ENCODE measurements around the gene SH2D4B. TPM values are rescaled to one million over a fixed set of nuclear protein-coding genes. Genes with fewer than 3 reads are reported as not detected.
A peak's percentile ranks its signal among the peaks of the same experiment; 100 is the strongest.

The SH2D4B gene
- total and polyA plus RNA-seq, 2 of the 13 experiments (the other 11 are each of a cell fraction or from before 2014, with no cell fraction given): not detected

DNA sequence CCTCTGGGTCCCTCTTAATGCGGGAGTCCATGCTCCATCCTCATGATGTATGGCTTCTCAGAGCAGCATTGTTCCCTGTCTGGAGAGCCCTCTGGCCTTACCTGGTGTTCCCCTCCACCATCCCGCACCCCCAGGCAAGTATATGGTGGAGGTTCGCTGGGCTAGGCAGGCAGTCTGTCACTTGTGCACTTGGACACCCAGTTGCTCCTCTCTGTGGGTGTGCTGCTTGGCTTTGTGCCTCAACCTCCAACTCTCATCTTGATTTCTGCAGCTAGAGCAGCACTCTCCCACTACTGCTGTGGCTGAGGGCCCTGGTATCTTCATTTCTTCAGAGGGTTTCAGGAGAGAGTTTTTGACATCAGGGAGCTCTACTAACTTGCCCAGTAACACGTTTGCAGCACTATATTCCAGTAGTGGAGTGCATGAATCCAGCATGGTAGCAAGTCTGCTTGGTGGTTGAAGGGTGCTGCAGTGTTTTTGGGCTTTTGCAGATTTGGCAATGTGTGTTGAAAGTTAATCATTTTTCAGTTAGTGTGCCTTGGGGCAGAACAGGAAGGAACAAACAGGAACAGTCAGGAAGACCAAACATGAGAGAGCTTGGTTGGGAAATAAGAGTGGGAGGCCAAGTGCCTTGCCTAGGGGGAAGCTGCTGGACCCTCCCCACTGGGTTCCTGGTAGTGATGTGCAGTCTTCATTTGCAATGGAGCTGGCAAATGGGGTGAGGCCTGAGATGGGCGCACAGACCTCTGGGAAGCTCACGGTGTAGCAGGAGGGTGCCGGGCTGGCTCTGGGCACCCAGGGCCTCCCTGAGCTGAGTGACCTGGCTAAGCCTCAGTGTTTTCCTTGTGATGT, 46.2 kb upstream of the SH2D4B start (continued):
- TF ChIP-seq, protein P1, sequence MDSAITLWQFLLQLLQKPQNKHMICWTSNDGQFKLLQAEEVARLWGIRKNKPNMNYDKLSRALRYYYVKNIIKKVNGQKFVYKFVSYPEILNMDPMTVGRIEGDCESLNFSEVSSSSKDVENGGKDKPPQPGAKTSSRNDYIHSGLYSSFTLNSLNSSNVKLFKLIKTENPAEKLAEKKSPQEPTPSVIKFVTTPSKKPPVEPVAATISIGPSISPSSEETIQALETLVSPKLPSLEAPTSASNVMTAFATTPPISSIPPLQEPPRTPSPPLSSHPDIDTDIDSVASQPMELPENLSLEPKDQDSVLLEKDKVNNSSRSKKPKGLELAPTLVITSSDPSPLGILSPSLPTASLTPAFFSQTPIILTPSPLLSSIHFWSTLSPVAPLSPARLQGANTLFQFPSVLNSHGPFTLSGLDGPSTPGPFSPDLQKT (CRISPR knock-in tag; IDR thresholded peaks at IDR 0.05; ENCODE audit: borderline replicate concordance): no peak
- TF ChIP-seq AGO2 (optimal IDR thresholded peaks at IDR 0.05; ENCODE audit: low read depth, low read length): no peak
- TF ChIP-seq MIXL1 (CRISPR knock-in tag; IDR thresholded peaks at IDR 0.05): peak; percentile 72; the same call in 1 of the 2 replicates
- no peak for TF ChIP-seq GABPA (IDR thresholded peaks at IDR 0.05; ENCODE audit: low read depth, low read length)
- TF ChIP-seq GABPA (CRISPR knock-in tag; IDR thresholded peaks at IDR 0.05; ENCODE audit: low read depth): peak; percentile 54
- TF ChIP-seq ASH2L (IDR thresholded peaks at IDR 0.05; ENCODE audit: insufficient read length, low read depth, low read length): no peak
- TF ChIP-seq THAP8 (CRISPR knock-in tag; IDR thresholded peaks at IDR 0.05; ENCODE audit: borderline replicate concordance): no peak

GRCh38 chr10:80492848-80493521, 44.7 kb upstream of the SH2D4B start:
- ATAC-seq (no peak), DNase-seq (ENCODE audit: low spot score) (no peak)
- H3K4me2 ChIP-seq (ENCODE audit: low read depth, low read length): peak overlapping the region; percentile 28; the same call in 1 of the 2 replicates

More at GRCh38 chr10:80492848-80493521, 44.7 kb upstream of the SH2D4B start:
- no peak overlapping the region for H3K4me3 ChIP-seq (replicated peaks in 1 of 3; ENCODE audit: insufficient read depth in 1 of 3, low read depth in 2 of 3, low read length in 3 of 3)
- no peaks in the 10 kb centered on the region for H3K27me3 ChIP-seq (ENCODE audit: control insufficient read depth in 1 of 2, insufficient read depth in 2 of 2, low read length in 2 of 2)
- WGBS (ENCODE audit: low lambda C conversion rate): 80% methylated on average over 6 of the region's 6 CpGs
- TF ChIP-seq, protein P2, sequence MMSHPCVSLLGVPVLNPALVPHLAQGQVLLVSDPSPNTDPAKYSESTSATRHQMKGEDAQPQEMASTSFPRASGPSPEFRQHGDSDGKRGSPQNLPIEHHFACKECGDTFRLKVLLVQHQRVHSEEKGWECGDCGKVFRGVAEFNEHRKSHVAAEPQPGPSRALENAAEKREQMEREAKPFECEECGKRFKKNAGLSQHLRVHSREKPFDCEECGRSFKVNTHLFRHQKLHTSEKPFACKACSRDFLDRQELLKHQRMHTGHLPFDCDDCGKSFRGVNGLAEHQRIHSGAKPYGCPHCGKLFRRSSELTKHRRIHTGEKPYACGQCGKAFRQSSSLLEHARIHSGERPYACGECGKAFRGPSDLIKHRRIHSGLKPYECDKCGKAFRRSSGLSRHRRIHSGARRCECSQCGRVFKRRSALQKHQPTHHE (CRISPR knock-in tag; IDR thresholded peaks at IDR 0.05; ENCODE audit: borderline replicate concordance): no peak
- TF ChIP-seq ZMYM3 (CRISPR knock-in tag; IDR thresholded peaks at IDR 0.05) (no peak), LCORL (IDR thresholded peaks at IDR 0.05) (no peak), LCORL (CRISPR knock-in tag; IDR thresholded peaks at IDR 0.05) (no peak), ELF1 (CRISPR knock-in tag; IDR thresholded peaks at IDR 0.05) (no peak), TGIF2 (CRISPR knock-in tag; IDR thresholded peaks at IDR 0.05) (no peak), ZNF121 (CRISPR knock-in tag; IDR thresholded peaks at IDR 0.05) (no peak), ZNF205 (CRISPR knock-in tag; IDR thresholded peaks at IDR 0.05) (no peak), ZNF652 (CRISPR knock-in tag; IDR thresholded peaks at IDR 0.05; ENCODE audit: borderline replicate concordance, low read depth) (no peak)
- TF ChIP-seq, protein P3, sequence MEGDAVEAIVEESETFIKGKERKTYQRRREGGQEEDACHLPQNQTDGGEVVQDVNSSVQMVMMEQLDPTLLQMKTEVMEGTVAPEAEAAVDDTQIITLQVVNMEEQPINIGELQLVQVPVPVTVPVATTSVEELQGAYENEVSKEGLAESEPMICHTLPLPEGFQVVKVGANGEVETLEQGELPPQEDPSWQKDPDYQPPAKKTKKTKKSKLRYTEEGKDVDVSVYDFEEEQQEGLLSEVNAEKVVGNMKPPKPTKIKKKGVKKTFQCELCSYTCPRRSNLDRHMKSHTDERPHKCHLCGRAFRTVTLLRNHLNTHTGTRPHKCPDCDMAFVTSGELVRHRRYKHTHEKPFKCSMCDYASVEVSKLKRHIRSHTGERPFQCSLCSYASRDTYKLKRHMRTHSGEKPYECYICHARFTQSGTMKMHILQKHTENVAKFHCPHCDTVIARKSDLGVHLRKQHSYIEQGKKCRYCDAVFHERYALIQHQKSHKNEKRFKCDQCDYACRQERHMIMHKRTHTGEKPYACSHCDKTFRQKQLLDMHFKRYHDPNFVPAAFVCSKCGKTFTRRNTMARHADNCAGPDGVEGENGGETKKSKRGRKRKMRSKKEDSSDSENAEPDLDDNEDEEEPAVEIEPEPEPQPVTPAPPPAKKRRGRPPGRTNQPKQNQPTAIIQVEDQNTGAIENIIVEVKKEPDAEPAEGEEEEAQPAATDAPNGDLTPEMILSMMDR (CRISPR knock-in tag; IDR thresholded peaks at IDR 0.05): no peak
- peak; percentile 26 for FAIRE-seq
- BruUV-seq (replicated peaks): no TSS peak
- in situ Hi-C loops (cut with HindIII; ENCODE audit: extremely low pct_ligation_motif_present, low pct_unique_long_range_greater_than_20kb): no loop called here
- ChIA-PET CTCF (ENCODE audit: low intra/inter-chr PET ratio, low total read pairs) (no interaction called here), POLR2A (interaction anchor here (0.8 to 3.8 kb wide), 3 partner anchors 12 to 79 kb away, joined by 4 to 58 read pairs (median 4); no protein-coding TSS in a partner anchor)
- no peaks in the 10 kb centered on the region; the same call in 1 of the 2 replicates for H4K20me1 ChIP-seq (ENCODE audit: insufficient read depth, low read length)
- no peaks in the 10 kb centered on the region for H3K9me3 ChIP-seq (ENCODE audit: low read length)
- intact Hi-C loops (cut with micrococcal nuclease; ENCODE audit: unreplicated experiment): no loop called here
- H3K36me3 ChIP-seq (replicated peaks in 1 of 2; ENCODE audit: control insufficient read depth in 1 of 2, insufficient read depth in 2 of 2, low read length in 2 of 2): peaks cover 12 to 38% of the 10 kb centered on the region in 2 experiments
- H3K27ac ChIP-seq (ENCODE audit: extremely low read length, insufficient read depth, low read length): peak overlapping the region; percentile 48
- no peak overlapping the region for H2AFZ ChIP-seq (ENCODE audit: low read length)
- H3K9ac ChIP-seq (ENCODE audit: insufficient read depth, low read depth, low read length): no peak overlapping the region; the same call in 1 of the 2 replicates
- peaks cover 100% of the 10 kb centered on the region for H3K4me1 ChIP-seq (ENCODE audit: insufficient read depth, low read length)
- H3K79me2 ChIP-seq (ENCODE audit: insufficient read depth, low read length): peaks cover 91% of the 10 kb centered on the region

Data from HepG2 (cell line).